Measurements from ENCODE around the gene GRIK4. TPM values are rescaled to one million over a fixed set of nuclear protein-coding genes. Genes with fewer than 3 reads are reported as not detected.
"Not testable (repeated sequence)": the region's sequence is repeated elsewhere in the genome, so short reads cannot be mapped to it uniquely, and the experiment has no call there.

Gene GRIK4
- polyA plus RNA-seq, 4 donors, result 0.97 to 1.5 (median 1.4) TPM

- DNase-seq (ENCODE audit: low read depth in 4 of 4, low spot score in 2 of 4), result no peak
These were observed 257.4 kb downstream of the GRIK4 start for GRCh38 chr11:120768949-120769348.

- DNase-seq (ENCODE audit: low read depth in 4 of 4, low spot score in 2 of 4), result no peak
These were observed 258.4 kb downstream of the GRIK4 start for GRCh38 chr11:120769906-120770305.

DNA sequence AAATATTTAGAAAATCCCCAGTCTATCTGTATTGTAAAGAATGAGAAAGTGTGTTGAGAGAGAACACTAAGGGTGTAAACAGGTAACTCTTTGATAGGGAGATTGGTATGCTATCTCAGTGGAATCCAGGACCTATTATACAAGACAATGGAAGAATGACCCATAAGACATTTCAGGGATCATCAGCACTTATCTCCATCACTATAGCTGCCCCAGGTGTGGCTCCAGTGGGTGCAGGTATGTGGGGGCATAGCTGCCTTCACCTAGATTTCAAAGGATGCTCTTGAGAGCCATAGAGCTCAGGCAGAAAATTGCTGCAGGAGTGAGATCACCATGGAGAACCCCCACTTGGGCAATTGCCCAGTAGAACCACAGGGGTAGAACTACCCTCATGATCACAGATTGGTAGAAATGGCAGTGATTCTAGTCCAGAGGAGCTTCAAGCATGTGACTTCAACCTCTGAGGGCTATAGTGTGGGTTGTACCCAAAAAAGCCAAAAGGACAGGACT lies 260.1 kb downstream of the GRIK4 start:
- DNase-seq (ENCODE audit: low read depth in 4 of 4, low spot score in 2 of 4), result no peak

DNA sequence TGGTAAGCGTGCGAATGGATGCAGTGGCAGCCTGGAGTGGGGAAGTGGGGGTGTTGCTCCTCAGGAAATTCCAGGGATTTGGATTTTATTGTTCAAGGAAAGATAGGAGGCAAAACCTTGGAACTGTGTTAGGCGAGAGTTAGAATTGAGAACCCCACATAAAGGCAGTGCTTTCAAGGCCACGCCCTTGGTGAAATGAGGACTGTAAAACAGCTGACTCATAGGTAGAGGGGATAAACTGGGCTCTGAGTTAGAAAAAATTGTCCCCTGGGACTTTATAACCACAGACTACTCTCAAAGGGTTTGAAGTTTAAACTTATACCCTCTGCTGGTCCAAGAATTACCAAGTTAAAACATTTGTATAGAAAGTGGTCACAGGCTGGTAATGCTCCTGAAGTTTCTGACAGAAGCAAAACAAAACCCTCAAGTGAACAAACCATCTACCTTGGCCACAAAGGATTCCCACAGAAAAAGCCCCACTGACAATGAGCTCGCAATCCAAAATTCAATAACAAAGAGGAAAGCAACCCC lies 262.0 kb downstream of the GRIK4 start:
- DNase-seq (ENCODE audit: low read depth in 4 of 4, low spot score in 2 of 4), result no peak

DNA sequence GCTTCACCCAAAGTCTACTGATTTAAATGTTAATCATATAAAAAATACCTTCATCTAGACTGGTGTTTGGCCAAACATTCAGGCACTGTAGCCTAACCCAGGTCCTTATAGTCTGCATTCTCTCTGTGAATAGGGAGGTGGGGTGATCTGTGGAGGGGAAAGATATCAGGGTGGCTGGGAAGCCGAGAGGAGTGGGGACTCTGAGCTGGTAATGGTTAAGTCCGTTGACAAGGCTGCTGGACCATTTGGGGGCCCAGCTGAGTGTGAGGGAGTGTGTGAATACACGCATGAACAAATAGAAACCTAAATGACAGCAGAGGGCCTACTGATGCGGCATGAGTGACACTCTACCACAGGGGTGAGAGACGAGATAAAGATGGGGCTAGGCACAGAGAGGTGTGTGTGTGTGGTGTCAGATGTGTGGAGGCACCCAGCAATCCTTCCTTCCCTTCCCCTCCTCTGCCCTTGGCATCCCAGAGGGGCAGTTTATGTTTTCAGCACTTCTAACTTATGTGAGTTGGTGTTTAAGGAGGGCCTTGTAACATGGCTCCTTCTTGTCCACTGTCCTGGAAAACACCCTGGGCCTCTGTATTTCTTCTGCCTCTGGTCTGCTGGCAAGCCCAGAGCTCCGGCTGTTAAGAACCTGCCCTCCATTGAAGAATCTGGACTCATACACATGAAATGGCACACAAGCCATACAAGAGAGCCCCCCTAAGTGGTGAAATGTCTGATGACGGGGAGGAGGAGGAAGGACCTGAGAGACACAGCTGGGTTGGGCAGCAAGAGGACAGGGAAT lies 263.2 kb downstream of the GRIK4 start:
- no peak for DNase-seq (ENCODE audit: low read depth in 4 of 4, low spot score in 2 of 4)

- no peak for DNase-seq (ENCODE audit: low read depth in 4 of 4, low spot score in 2 of 4)
These were observed 264.7 kb downstream of the GRIK4 start for GRCh38 chr11:120775986-120776951.

DNA sequence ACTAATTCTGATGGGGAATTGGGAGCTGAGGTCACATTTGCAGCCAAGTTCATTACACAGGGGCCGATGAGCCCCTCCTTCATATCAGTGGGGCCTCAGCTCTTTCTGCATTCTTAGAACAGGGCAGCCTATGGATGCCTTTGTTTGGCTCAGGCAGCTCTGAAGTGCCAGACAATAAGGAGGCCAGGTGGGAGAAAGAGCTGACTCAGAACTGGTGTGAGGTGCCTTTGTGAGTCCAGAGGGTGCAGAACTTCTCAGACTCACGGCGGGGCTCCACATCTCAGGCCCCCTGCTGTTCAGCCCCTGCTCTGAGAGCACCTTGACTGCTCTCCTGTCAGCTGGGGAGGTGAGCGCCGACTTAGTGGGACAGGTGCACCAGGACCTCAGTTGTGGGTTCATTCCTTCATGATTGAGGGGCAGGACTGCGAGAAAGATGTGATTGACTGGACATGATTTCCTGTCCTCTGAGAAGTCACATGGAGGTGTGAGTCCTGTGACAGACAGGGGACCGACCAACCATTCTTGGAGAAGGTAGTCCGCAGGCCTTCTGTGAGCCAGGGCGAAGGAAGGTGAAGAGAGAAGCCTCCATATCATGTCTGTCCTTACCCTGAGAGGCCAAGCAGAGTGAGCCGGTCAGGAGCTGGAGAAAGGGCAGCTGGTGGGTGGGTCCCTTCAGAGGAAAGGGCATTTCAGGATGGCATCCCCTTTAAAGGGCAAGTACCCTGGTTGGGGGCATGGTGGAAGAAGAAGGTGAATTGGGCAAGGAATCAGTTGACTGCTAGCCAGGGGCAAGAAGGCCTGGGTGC lies 267.3 kb downstream of the GRIK4 start:
- DNase-seq (ENCODE audit: low read depth in 4 of 4, low spot score in 2 of 4), result no peak

DNA sequence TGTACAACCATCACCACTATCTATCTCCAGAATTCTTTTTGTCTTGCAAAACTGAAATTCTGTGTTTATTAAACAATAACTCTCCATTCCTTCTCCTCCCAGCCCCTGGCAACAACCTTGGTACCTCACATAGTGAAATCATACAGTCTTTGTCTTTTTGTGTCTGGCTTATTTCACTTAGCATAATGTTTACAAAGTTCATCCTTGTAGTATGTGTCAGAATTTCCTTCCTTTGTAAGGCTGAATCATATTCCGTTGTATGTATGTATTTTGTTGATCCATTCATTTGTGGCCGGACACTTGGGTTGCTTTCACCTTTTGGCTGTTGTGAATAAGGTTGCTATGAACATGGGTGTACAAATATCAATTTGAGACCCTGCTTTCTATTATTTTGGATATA lies 268.7 kb downstream of the GRIK4 start:
- DNase-seq (ENCODE audit: low read depth in 4 of 4, low spot score in 2 of 4), result no peak

DNA sequence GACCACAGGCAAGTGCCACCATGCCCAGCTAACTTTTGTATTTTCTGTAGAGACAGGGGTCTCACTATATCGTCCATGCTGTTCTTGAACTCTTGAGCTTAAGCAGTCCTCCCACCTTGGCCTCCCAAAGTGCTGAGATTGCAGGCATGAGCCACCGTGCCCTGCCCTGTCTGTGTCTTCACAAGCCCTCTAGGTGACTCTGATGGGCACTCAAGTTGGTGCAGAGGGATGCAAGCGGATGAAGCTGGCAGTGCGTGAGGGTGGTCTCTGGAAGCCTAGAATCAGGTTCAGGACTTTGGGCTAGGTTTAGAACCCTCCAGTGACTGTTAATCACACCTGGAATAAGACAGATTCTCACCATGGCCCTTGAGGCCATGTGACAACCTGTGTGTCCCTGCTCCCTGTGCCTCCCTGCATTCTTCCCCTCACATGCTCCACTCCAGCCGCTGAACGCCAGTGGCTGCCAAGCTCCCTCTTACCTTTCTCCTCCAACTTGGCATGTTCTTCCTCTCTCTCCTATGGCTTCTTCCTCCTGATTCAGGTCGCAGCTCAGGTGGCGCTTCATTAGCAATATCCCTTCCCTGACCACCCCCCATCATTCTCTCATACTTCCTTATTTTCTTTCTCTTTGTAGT lies 270.1 kb downstream of the GRIK4 start:
- DNase-seq (ENCODE audit: low read depth in 4 of 4, low spot score in 2 of 4), result no peak

DNA sequence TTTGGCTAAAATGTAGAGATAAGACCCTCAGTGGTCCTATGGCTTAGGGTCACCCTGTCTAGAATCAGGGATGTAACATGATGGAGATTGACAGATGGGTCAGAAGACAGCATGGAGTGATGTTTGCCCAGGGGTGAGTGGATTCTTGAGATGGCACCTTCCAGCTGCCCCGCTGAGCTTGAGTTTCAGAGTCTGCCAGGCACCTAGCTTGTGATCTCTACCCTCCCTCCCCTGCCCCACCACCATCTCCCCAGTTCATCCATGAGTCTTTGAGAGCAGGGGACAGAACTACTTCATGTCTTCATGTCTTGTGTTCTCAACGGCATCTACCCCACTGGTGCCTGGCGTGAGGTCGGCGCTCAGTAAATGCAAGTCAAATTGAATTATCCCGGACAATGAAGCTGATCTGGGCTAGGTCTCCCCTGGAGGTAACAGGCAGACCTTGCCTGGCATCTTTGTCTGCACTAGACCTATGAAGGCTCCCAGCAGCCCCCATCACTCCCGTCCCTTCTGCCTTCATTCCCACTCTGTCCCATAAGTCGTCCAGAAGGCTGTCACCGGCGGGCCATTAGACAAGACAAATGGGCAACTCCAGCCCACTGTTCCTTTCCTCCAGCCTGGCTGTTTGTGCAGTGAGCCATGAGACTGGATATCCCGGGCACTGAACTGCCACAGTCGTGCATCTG lies 273.2 kb downstream of the GRIK4 start:
- DNase-seq (ENCODE audit: low read depth in 4 of 4, low spot score in 2 of 4), result no peak

DNA sequence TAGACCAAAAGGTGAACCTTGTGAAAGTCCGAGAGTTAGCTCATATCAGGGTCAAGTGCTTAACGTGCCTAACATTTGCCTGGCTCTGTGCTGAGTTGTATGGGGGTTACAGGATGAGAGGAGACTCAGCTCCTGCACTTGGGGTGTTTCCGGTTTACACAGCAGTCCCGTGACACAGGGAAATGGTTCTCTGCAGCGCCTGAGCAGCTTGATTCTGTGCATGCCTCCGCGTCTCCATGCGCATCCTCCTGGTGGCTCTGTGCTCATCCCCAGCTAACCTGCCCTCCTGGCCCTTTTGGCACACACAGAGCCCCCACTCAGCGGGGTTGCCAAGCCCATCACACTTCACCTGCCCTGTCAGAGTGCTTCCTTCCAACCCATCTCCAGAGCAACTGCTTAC lies 274.0 kb downstream of the GRIK4 start:
- DNase-seq (ENCODE audit: low read depth in 4 of 4, low spot score in 2 of 4), result no peak

GRCh38 chr11:120786206-120786735 lies 274.7 kb downstream of the GRIK4 start:
- no peak for DNase-seq (ENCODE audit: low read depth in 4 of 4, low spot score in 2 of 4)

DNA sequence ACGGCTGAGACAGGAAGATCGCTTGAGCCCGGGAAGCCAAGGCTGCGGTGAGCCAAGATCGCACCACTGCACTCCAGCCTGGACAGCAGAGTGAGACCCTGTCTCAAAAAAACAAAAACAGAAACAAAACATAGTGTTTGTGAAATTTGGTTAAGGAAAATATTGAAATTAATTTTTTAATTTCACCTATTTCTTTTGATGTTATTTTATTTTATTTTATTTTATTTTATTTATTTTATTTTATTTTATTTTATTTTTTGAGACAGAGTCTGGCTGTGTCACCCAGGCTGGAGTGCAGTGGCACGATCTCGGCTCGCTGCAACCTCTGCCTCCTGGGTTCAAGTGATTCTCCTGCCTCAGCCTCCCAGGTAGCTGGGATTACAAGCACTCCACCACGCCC lies 275.7 kb downstream of the GRIK4 start:
- DNase-seq (ENCODE audit: low read depth in 4 of 4, low spot score in 2 of 4), result not testable (repeated sequence)

- no peak for DNase-seq (ENCODE audit: low read depth in 4 of 4, low spot score in 2 of 4)
These were observed 277.8 kb downstream of the GRIK4 start for GRCh38 chr11:120789391-120789790.

GRCh38 chr11:120792306-120792705 lies 280.8 kb downstream of the GRIK4 start:
- DNase-seq (ENCODE audit: low read depth in 4 of 4, low spot score in 2 of 4), result no peak

DNA sequence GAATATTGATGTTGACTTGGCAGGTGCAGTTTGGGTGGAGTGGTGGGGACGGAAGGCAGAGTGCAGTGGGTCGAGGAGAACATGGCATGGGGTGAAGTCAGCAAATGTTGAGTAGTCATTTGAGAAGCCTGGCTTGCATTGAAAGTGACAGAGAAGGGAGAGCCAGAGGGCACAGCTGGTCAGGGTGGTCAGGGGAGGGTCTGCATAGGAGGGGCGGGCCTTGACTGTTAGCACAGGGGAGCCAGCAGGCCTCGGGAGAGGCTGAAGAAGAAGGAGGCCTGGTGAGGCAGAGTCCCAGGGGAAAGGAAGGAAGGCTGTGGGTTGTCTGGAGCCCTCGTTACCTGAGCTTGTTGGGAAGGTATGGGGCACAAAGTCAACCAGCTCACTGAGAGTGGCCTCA lies 281.6 kb downstream of the GRIK4 start:
- no peak for DNase-seq (ENCODE audit: low read depth in 4 of 4, low spot score in 2 of 4)

DNA sequence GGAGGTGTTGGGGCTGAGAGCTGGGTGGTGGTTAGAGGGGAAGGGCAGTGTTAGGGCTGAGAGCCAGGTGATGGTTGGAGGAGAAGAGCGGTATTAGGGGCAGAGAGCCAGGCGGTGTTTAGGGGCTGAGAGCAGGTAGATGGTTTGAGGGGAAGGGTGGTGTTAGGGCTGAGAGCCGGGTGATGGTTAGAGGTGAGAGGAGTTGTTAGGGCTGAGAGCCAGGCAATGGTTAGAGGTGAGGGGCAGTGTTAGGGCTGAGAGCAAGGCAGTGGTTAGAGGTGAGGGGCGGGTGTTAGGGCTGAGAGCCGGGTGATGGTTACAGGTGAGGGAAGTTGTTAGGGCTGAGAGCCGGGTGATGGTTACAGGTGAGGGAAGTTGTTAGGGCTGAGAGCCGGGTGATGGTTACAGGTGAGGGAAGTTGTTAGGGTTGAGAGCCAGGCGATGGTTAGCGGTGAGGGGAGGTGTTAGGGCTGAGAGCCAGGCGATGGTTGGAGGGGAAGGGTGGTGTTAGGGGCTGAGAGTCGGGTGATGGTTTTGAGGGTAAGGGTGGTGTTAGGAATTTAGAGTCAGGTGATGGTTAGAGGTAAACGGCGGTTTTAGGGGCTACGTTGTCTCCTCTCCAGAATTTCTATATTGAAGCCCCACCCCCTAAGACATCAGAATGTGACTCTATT lies 282.4 kb downstream of the GRIK4 start:
- DNase-seq (ENCODE audit: low read depth in 4 of 4, low spot score in 2 of 4), result no peak

- DNase-seq (ENCODE audit: low read depth in 4 of 4, low spot score in 2 of 4), result no peak
These were observed 283.2 kb downstream of the GRIK4 start for GRCh38 chr11:120794748-120795147.

Measured in left renal cortex interstitium (tissue), 4 donors.